ENCODE measurements around the gene ZNF407. TPM values are rescaled to one million over a fixed set of nuclear protein-coding genes. Genes with fewer than 3 reads are reported as not detected.
A peak's percentile ranks its signal among the peaks of the same experiment; 100 is the strongest.

Gene ZNF407
- total RNA-seq, 1 donor from 2014 or later, result 15.1 TPM

DNA sequence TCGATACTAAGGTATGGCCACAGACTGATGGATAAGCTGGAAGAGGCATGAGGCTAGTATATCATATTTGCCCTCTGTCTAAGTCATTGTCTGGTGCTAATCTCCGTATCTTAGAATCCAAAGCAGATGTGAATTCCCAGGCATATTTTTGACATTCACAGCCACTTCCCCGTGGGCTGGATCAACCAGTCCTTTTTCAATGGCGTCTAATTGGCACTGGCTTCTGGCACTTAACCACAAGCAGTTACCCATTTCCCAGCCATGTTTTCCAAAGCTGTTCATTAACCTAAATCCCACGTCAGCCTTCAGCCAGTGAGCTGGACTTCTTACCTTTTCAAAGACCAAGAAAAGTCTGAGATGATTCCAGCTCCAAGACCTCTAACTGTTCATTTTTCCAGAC is 20.7 kb upstream of the ZNF407 start:
- H3K27me3 ChIP-seq (ENCODE audit: control insufficient read depth in 3 of 3, insufficient read depth in 3 of 3, low read length in 3 of 3), result peaks cover 3 to 11% (median 6%) of the 10 kb centered on the region in 3 donors
- H3K4me3 ChIP-seq (ENCODE audit: low read length in 3 of 3), result no peak overlapping the region
- H3K9me3 ChIP-seq (ENCODE audit: control insufficient read depth in 3 of 3, low read length in 3 of 3), result no peaks in the 10 kb centered on the region
- peaks cover 0 to 7% (median 0%) of the 10 kb centered on the region in 3 donors for H3K4me1 ChIP-seq (ENCODE audit: control insufficient read depth in 3 of 3, insufficient read depth in 3 of 3, low read length in 3 of 3)
- H3K9ac ChIP-seq (ENCODE audit: low read depth in 1 of 3, low read length in 3 of 3), result no peak overlapping the region
- H3K36me3 ChIP-seq (ENCODE audit: control insufficient read depth in 3 of 3, insufficient read depth in 3 of 3, low read length in 3 of 3), result no peaks in the 10 kb centered on the region
- H3K27ac ChIP-seq (ENCODE audit: low read depth, low read length), result no peak overlapping the region

DNA sequence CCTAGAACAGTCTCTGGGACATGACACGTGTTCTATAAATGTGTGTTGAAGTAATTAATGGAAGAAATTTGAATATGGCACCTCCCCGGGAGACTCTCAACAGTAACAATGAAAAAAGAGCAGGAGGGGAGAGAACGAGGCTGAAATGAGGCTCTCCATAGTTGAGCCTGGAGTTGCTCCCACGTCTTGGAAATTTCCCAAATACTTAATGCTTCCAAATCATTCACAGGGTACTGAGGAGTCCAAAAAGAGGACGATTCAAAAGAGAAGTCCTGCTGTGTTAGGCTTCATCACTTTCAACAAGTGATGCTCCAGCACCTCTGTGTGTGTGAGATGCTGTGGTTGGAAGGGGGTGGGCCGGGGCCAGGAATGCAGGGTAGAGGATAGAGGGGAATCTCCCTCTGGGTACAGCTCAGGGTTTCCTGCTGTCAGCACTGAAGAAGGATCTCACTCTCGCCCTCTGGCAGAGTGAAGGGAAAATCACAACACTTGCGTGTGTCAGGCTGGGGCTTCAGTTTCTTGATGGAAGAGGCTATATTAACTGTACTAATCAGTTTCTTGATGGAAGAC is 18.1 kb upstream of the ZNF407 start:
- no peaks in the 10 kb centered on the region for H3K36me3 ChIP-seq (ENCODE audit: control insufficient read depth in 3 of 3, insufficient read depth in 3 of 3, low read length in 3 of 3)
- H3K9ac ChIP-seq (ENCODE audit: low read depth in 1 of 3, low read length in 3 of 3), result no peak overlapping the region
- H3K4me3 ChIP-seq (ENCODE audit: low read length in 3 of 3), result no peak overlapping the region
- no peak overlapping the region for H3K27ac ChIP-seq (ENCODE audit: low read depth, low read length)
- H3K27me3 ChIP-seq (ENCODE audit: control insufficient read depth in 3 of 3, insufficient read depth in 3 of 3, low read length in 3 of 3), result peaks cover 3 to 11% (median 4%) of the 10 kb centered on the region in 3 donors
- peaks cover 0 to 7% (median 0%) of the 10 kb centered on the region in 3 donors for H3K4me1 ChIP-seq (ENCODE audit: control insufficient read depth in 3 of 3, insufficient read depth in 3 of 3, low read length in 3 of 3)
- no peaks in the 10 kb centered on the region for H3K9me3 ChIP-seq (ENCODE audit: control insufficient read depth in 3 of 3, low read length in 3 of 3)

DNA sequence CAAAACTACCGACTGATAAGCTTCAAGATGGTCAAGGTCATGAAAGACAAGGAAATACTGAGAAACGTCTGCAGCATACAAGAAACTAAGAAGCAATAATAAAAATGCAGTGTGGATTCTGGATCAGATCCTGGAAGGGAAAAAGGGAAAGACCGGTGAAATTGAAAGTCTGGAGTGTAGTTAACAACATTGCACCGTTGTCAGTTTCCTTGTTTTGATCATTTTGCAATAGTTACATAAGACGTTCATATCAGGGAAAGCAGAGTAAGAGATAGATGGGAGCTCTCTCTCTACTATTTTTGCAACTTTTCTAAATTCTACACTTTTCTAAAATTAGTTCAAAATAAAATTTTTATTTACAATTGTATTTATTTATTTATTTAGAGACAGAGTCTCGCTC is 15.0 kb upstream of the ZNF407 start:
- Histone ChIP-seq H3K9ac (ENCODE audit: low read depth in 1 of 3, low read length in 3 of 3) (no peak overlapping the region), H3K4me3 (ENCODE audit: low read length in 3 of 3) (no peak overlapping the region), H3K9me3 (ENCODE audit: control insufficient read depth in 3 of 3, low read length in 3 of 3) (no peaks in the 10 kb centered on the region), H3K27ac (ENCODE audit: low read depth, low read length) (no peak overlapping the region), H3K4me1 (ENCODE audit: control insufficient read depth in 3 of 3, insufficient read depth in 3 of 3, low read length in 3 of 3) (peaks cover 0 to 7% (median 0%) of the 10 kb centered on the region in 3 donors), H3K27me3 (ENCODE audit: control insufficient read depth in 3 of 3, insufficient read depth in 3 of 3, low read length in 3 of 3) (peaks cover 3 to 23% (median 5%) of the 10 kb centered on the region in 3 donors), H3K36me3 (ENCODE audit: control insufficient read depth in 3 of 3, insufficient read depth in 3 of 3, low read length in 3 of 3) (no peaks in the 10 kb centered on the region)

DNA sequence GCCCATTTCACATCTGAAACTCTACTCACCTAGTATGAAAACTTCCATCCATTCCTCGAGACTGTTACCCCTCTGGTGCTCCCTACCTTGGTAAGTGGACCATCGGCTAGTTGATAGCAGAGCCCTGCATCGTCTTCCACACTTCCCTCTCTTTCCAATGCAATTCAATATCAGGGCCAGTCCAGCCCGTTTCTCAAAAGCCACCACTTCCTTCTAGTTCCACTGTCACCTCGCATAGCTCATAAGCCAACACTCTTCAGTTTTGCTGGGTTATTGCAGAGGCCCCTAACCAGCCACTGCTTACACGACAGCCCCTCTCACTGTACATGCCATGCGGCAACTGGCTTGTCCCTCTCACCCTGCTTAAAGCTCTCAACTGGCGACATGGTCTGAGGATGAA is 10.2 kb upstream of the ZNF407 start:
- no peaks in the 10 kb centered on the region for H3K4me1 ChIP-seq (ENCODE audit: control insufficient read depth in 3 of 3, insufficient read depth in 3 of 3, low read length in 3 of 3)
- H3K9ac ChIP-seq (ENCODE audit: low read depth in 1 of 3, low read length in 3 of 3), result no peak overlapping the region

DNA sequence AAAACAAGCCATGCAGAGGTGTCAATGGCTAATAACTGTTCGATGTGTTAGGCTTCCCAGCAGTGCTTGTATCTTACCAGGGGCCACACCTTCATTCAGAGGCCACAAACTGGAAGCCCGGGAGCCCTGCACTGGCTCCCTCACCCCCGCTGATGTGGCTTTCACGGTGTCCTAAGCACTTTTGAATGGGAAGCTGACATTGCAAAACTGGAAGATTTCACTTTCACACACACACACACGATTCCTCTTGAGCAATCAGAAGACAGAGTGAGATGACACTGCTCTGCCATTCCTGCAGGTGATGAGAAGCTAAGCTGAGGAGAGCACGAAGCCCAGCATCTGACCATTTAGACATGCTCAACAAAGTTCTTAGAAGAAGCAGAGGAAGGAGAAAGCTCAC is 8.6 kb upstream of the ZNF407 start:
- H3K36me3 ChIP-seq (ENCODE audit: control insufficient read depth in 3 of 3, insufficient read depth in 3 of 3, low read length in 3 of 3), result peaks cover 0 to 9% (median 7%) of the 10 kb centered on the region in 3 donors
- H3K4me1 ChIP-seq (ENCODE audit: control insufficient read depth in 3 of 3, insufficient read depth in 3 of 3, low read length in 3 of 3), result no peaks in the 10 kb centered on the region
- no peaks in the 10 kb centered on the region for H3K9me3 ChIP-seq (ENCODE audit: control insufficient read depth in 3 of 3, low read length in 3 of 3)
- no peak overlapping the region for H3K9ac ChIP-seq (ENCODE audit: low read depth in 1 of 3, low read length in 3 of 3)
- H3K27ac ChIP-seq (ENCODE audit: low read depth, low read length), result no peak overlapping the region
- peaks cover 0 to 13% (median 5%) of the 10 kb centered on the region in 3 donors for H3K27me3 ChIP-seq (ENCODE audit: control insufficient read depth in 3 of 3, insufficient read depth in 3 of 3, low read length in 3 of 3)
- no peak overlapping the region for H3K4me3 ChIP-seq (ENCODE audit: low read length in 3 of 3)

More for the DNA sequence above, 10.2 kb upstream of the ZNF407 start:
- Histone ChIP-seq H3K36me3 (ENCODE audit: control insufficient read depth in 3 of 3, insufficient read depth in 3 of 3, low read length in 3 of 3) (no peaks in the 10 kb centered on the region), H3K4me3 (ENCODE audit: low read length in 3 of 3) (no peak overlapping the region), H3K9me3 (ENCODE audit: control insufficient read depth in 3 of 3, low read length in 3 of 3) (no peaks in the 10 kb centered on the region), H3K27ac (ENCODE audit: low read depth, low read length) (no peak overlapping the region), H3K27me3 (ENCODE audit: control insufficient read depth in 3 of 3, insufficient read depth in 3 of 3, low read length in 3 of 3) (peaks cover 0 to 13% (median 5%) of the 10 kb centered on the region in 3 donors)

DNA sequence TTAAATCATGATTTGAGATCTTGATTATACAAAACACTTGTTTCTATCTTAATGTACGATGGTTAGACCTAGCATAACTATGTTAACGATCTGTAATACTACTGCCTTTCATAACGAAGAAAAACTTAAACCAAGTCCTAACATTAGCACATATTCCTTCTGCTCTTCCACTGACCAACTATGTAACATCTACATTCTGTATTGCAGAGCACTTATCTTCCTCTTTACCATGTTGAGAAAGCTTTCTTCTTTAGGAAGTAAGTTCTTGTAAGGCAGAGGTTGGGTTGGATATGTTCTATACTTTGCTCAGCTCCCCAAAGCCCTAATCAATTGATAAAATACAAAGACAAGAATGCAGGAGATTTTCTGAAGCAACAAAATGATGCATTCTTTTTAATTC is 7.9 kb upstream of the ZNF407 start:
- peaks cover 0 to 9% (median 7%) of the 10 kb centered on the region in 3 donors for H3K36me3 ChIP-seq (ENCODE audit: control insufficient read depth in 3 of 3, insufficient read depth in 3 of 3, low read length in 3 of 3)
- H3K27me3 ChIP-seq (ENCODE audit: control insufficient read depth in 3 of 3, insufficient read depth in 3 of 3, low read length in 3 of 3), result peaks cover 0 to 13% (median 3%) of the 10 kb centered on the region in 3 donors

DNA sequence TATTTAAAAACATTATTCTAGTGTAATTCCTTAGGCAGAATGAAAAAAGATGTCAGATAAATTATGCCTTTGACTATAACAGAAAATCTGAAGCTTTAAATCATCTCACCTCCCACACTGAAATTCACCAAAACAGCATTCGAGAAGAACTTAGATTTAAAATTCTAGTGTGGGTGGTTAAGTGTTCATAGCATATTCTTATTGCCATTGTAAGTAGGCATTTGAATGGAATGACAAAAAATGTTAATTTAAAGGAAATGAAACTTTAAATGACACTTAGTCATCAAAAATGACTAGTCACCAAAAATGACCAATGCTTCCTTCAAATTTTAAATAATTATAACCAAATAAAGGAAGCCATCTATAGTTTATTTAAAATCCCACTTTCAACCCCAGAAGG is 7.0 kb upstream of the ZNF407 start:
- no peak overlapping the region for H3K27ac ChIP-seq (ENCODE audit: low read depth, low read length)
- H3K36me3 ChIP-seq (ENCODE audit: control insufficient read depth in 3 of 3, insufficient read depth in 3 of 3, low read length in 3 of 3), result peaks cover 0 to 9% (median 7%) of the 10 kb centered on the region in 3 donors
- H3K9ac ChIP-seq (ENCODE audit: low read depth in 1 of 3, low read length in 3 of 3), result no peak overlapping the region
- peaks cover 0 to 13% (median 0%) of the 10 kb centered on the region in 3 donors for H3K27me3 ChIP-seq (ENCODE audit: control insufficient read depth in 3 of 3, insufficient read depth in 3 of 3, low read length in 3 of 3)
- H3K9me3 ChIP-seq (ENCODE audit: control insufficient read depth in 3 of 3, low read length in 3 of 3), result no peaks in the 10 kb centered on the region
- H3K4me1 ChIP-seq (ENCODE audit: control insufficient read depth in 3 of 3, insufficient read depth in 3 of 3, low read length in 3 of 3), result peaks cover 7 to 9% (median 9%) of the 10 kb centered on the region in 3 donors
- H3K4me3 ChIP-seq (ENCODE audit: low read length in 3 of 3), result no peak overlapping the region

More for the DNA sequence above, 7.9 kb upstream of the ZNF407 start:
- H3K27ac ChIP-seq (ENCODE audit: low read depth, low read length), result no peak overlapping the region
- H3K4me1 ChIP-seq (ENCODE audit: control insufficient read depth in 3 of 3, insufficient read depth in 3 of 3, low read length in 3 of 3), result peaks cover under 1 to 2% (median 2%) of the 10 kb centered on the region in 3 donors
- no peak overlapping the region for H3K9ac ChIP-seq (ENCODE audit: low read depth in 1 of 3, low read length in 3 of 3)
- no peaks in the 10 kb centered on the region for H3K9me3 ChIP-seq (ENCODE audit: control insufficient read depth in 3 of 3, low read length in 3 of 3)
- H3K4me3 ChIP-seq (ENCODE audit: low read length in 3 of 3), result no peak overlapping the region

DNA sequence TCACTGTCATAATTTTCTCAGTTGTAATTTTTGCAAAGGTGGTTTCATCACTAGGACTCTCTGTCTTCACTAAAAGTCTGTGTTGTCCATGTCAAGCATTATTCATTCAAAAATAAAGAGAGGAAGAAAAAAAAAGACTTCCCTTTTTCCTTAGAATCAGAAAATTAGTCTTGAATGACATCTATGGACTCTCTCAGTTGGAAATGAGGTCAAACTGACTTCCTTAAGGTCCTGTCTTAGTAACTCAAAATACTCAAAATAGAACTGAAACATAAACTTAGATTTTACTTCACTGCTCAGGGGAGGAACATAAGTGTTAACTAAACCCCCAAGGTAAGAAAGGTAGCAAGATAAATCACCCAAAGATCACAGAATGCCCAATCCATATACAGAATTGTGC is 2.2 kb upstream of the ZNF407 start:
- Histone ChIP-seq H3K27ac (ENCODE audit: low read depth, low read length) (no peak overlapping the region), H3K4me3 (ENCODE audit: low read length in 3 of 3) (peak overlapping the region; percentile 23 to 95 (median 93)), H3K9me3 (ENCODE audit: control insufficient read depth in 3 of 3, low read length in 3 of 3) (no peaks in the 10 kb centered on the region), H3K27me3 (ENCODE audit: control insufficient read depth in 3 of 3, insufficient read depth in 3 of 3, low read length in 3 of 3) (no peaks in the 10 kb centered on the region), H3K9ac (ENCODE audit: low read depth in 1 of 3, low read length in 3 of 3) (peak overlapping the region in 2 of 3 donors; percentile 96), H3K36me3 (ENCODE audit: control insufficient read depth in 3 of 3, insufficient read depth in 3 of 3, low read length in 3 of 3) (peaks cover 0 to 9% (median 7%) of the 10 kb centered on the region in 3 donors), H3K4me1 (ENCODE audit: control insufficient read depth in 3 of 3, insufficient read depth in 3 of 3, low read length in 3 of 3) (peaks cover 18 to 39% (median 29%) of the 10 kb centered on the region in 3 donors)

DNA sequence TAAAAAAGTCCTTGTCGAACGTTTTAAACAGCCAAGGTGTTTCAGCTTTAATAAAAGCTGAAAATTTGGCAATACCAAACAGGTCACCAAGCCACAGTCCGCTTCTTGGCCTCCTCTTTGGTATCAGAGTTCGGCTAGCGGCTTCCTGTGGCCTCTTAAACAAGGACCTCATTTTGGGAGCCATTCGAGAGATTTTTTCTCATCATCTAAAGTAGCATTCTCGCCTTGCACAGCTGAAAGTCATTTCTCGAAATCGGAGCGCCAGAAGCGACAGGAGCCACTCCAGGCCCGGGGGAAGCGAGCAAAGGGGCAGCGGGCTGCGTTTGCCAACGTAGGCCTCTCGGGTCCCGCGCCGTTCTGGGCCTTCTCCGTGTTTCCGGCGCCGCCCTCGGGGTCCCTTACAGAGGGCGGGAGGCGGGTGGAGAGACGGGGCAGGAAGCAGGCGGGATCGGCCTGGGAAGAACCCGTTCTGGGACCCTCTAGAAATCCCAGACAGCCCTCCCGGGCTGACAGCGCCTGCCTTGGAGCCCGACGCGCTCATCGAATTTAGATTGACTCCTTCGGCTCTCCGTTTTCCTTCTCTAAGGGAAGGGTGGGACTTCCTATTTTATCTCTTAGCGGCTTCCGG is 522 bp upstream of the ZNF407 start:
- H3K36me3 ChIP-seq (ENCODE audit: control insufficient read depth in 3 of 3, insufficient read depth in 3 of 3, low read length in 3 of 3), result peaks cover 0 to 9% (median 7%) of the 10 kb centered on the region in 3 donors
- peak overlapping the region; percentile 98 for H3K27ac ChIP-seq (ENCODE audit: low read depth, low read length)
- H3K4me1 ChIP-seq (ENCODE audit: control insufficient read depth in 3 of 3, insufficient read depth in 3 of 3, low read length in 3 of 3), result peaks cover 18 to 40% (median 32%) of the 10 kb centered on the region in 3 donors
- peak overlapping the region; percentile 91 to 95 (median 93) for H3K4me3 ChIP-seq (ENCODE audit: low read length in 3 of 3)
- H3K27me3 ChIP-seq (ENCODE audit: control insufficient read depth in 3 of 3, insufficient read depth in 3 of 3, low read length in 3 of 3), result no peaks in the 10 kb centered on the region
- H3K9me3 ChIP-seq (ENCODE audit: control insufficient read depth in 3 of 3, low read length in 3 of 3), result no peaks in the 10 kb centered on the region
- H3K9ac ChIP-seq (ENCODE audit: low read depth in 1 of 3, low read length in 3 of 3), result peak overlapping the region; percentile 96

DNA sequence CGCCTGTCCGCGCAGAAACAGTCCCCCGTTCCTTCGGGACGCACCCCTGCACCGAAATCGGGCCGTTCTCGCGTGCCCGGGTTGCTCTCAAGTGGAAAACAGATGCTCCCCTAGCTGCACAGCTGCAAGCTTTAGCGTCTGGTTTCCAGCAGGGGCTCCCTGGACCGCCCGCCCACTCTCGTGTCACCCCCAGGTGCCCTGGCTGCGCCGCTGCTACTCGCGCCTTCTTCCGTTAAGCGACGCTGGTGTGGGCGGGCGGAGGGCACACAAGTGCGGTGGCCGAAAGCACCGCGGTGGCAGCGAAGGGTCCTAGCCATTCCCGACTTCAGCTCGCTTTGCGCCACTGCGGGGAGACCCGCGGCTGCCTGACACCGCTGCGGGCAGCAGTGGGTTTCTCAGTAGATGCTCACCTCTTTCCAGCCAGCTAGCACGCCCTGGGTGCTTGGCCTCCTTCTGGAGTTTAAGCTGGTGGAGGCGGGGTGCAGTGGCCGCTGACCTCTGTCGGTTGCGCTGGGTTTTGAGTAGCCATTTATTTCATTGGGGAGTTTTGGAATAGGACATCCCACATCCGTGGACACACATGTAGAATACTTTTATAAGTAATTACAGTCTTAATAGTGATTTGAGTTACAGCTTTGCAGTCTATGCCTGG is 806 bp downstream of the ZNF407 start:
- Histone ChIP-seq H3K4me1 (ENCODE audit: control insufficient read depth in 3 of 3, insufficient read depth in 3 of 3, low read length in 3 of 3) (peaks cover 18 to 44% (median 32%) of the 10 kb centered on the region in 3 donors), H3K36me3 (ENCODE audit: control insufficient read depth in 3 of 3, insufficient read depth in 3 of 3, low read length in 3 of 3) (peaks cover 0 to 2% (median under 1%) of the 10 kb centered on the region in 3 donors), H3K27me3 (ENCODE audit: control insufficient read depth in 3 of 3, insufficient read depth in 3 of 3, low read length in 3 of 3) (no peaks in the 10 kb centered on the region), H3K9ac (ENCODE audit: low read depth in 1 of 3, low read length in 3 of 3) (peak overlapping the region; percentile 92 to 96 (median 96)), H3K27ac (ENCODE audit: low read depth, low read length) (peak overlapping the region; percentile 98), H3K4me3 (ENCODE audit: low read length in 3 of 3) (peak overlapping the region; percentile 85 to 93 (median 91)), H3K9me3 (ENCODE audit: control insufficient read depth in 3 of 3, low read length in 3 of 3) (no peaks in the 10 kb centered on the region)

Data from skeletal muscle tissue (tissue), 4 donors.